NCI-H748 (cell line): ENCODE results near the gene CCDC91.
"Not testable (repeated sequence)": the region's sequence is repeated elsewhere in the genome, so short reads cannot be mapped to it uniquely, and the experiment has no call there.

ENCODE experiments used
- DNase-seq: peaks from one replicate; lab custom pipeline; 2025; ENCODE audit not compliant: unreplicated experiment; lab: John Stamatoyannopoulos, UW

The CCDC91 gene

GRCh38 chr12:28180786-28181185 is 9.5 kb upstream of the CCDC91 start:
- DNase-seq, result no peak

DNA sequence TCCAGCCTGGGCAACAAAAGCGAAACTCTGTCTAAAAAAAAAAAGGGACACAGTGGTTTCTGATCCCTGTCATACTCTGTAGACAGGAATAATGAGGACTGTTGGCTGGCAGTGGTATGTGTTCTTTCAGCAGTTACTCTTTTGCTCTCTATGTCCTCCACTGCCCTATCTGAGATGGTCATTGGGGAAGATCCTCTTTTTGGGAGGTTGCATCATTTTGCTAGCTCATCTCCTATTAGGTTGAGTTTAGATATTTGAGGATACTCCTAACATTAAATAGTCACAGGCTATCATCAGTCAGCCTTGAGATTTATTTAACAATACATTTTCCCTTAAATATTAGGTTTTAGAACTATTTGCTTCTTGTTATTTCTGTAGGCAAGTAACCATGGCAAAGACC is 5.9 kb upstream of the CCDC91 start:
- no peak for DNase-seq

DNA sequence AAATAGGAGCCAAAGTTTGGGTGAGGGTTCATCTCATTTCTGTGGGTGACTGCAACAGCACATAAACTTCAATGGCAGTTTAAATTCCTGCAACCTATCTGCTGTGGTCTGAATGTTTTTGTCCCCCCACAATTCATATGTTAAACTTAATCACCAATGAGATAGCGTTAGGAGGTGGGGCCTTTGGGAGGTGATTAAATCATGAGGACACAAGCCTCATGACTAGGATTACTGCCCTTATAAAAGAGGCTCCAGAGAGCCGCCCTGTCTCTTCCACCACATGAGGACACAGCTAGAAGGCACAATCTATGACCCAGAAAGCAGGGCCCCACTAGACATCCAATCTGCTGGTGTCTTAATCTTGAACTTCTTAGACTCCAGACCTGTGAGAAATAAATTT is 3.8 kb upstream of the CCDC91 start:
- no peak for DNase-seq

- DNase-seq, result no peak
Observed at GRCh38 chr12:28189784-28190320, 404 bp upstream of the CCDC91 start.

DNA sequence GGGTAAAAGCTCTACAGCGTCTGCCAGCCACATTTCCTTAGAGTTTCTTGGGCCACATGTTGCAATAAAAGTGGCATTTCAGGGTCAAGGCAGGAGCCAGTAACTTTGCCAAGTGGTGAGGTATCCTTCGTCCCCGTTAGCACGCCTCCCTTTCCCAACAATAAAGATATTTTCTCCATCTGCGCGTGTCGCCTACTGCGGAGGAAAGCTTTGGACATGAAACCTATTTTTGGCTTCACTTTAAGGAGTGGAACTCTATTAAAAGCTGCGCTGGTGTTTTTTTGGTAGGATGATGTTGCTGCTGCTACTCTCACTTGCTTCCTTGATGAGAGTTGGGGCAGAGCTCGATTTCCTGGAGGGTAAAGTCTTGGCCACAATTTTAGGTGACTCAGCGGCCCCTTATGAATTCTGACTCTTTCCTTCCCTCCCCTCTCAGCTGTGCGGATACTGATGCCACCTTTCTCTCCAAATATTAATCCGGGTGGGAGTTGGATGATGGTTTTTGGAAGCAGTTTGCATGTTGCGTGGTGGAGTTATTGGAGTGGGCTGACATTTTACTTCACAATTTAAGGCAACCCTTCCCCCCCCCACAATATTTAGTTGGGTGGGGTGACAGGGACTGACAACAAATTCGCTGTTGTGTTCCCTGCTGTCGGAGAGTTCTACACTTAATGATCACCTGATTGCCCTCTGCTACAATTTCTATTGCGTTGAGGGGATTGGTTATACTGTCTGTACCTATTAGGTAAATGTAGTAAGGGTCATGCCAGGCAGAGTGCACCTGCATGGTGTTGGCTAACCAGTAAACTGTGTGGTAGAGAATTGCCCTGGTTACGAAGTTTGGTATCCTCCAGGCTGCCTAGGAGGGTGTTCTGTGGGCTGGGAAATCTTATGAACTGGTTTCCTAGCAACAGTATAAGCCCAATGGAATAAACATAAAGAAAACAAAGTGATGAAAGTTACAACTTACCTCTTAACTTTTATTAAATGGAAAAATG is 1.1 kb downstream of the CCDC91 start:
- DNase-seq, result no peak

- no peak for DNase-seq
Observed at GRCh38 chr12:28192125-28192524, 1.9 kb downstream of the CCDC91 start.

- not testable (repeated sequence) for DNase-seq
Observed at GRCh38 chr12:28194621-28195020, 4.4 kb downstream of the CCDC91 start.

DNA sequence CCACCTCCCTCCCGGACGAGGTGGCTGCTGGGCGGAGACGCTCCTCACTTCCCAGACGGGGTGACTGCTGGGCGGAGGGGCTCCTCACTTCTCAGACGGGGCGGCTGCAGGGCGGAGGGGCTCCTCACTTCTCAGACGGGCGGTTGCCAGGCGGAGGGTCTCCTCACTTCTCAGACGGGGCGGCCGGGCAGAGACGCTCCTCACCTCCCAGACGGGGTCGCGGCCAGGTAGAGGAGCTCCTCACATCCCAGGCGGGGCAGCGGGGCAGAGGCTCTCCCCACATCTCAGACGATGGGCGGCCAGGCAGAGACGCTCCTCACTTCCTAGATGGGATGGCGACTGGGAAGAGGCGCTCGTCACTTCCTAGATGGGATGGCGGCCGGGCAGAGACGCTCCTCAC is 10.9 kb downstream of the CCDC91 start:
- not testable (repeated sequence) for DNase-seq

DNA sequence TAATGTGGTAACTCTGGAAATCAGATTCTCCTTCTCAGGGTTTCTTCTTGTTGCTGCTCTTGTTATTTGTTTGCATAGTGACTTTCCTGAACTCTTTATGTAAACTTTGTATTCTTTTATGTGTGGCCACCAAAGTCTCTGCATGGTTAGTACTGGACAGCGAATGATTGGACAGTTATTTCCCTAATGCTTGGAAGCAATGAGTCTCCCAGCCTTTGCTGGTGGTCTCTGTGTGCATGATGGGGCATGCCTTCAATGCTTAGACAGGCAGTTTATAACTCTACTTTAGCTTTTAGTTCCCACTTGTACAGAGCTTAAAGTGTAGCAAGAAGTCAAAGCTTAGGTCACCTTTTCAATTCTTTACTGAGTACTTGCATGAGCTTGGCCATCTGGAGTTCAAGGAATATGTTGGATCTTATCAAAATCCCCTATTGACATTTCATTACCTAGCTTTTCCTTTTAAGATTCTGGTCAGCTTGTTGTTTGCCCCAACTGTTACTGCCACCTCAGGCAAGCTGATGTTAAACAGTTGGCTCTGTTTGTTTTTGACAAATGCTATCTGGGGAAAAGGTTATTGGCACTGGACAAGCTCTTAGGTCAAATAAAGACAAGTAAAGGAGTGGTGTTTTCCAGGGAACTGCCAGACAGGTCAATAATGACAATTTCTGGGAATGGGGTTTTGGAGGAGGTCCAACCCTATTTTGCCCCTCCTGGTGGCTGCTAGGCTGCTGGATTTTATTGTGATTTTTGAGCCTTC is 12.3 kb downstream of the CCDC91 start:
- no peak for DNase-seq

DNA sequence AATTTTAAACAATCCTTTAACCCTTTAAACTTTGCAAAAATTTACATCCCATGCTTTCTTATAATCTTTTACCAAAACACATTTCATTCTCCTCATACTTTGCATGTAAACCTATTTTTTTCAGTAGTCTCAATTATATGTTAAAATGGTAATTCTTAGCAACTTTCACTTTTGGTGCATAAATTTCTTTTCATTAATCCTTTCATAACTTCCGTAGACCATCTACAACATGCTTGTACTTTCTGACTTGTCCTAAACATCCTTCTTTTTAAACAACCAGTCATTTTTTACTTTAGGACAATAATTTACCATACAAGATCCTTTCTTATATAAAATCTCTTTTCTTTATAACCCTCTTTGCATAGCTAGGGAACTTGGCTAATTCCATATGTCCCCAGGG is 19.5 kb downstream of the CCDC91 start:
- DNase-seq, result no peak

GRCh38 chr12:28212182-28212581 is 21.9 kb downstream of the CCDC91 start:
- DNase-seq, result no peak

- DNase-seq, result no peak
Observed at GRCh38 chr12:28215021-28215420, 24.8 kb downstream of the CCDC91 start.

DNA sequence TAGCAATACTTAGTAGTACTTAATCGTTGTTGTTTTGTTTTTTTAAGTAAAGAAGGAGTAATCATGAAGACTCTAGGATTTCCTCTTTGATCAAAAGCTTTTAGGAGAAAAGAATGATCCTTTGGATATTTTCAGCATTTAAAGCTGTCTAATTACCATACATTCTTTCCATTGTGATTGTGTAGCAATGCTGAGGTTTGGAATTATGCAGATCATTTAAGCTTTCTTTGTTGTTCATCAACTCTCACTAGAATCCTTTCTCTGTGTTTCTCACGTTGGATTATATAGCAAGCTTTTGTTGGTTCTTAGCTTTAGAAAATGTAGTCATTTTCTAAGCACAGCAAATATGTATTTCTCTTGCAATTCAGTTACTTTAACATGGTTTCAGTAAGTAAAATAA is 25.8 kb downstream of the CCDC91 start:
- DNase-seq, result no peak

- no peak for DNase-seq
Observed at GRCh38 chr12:28217805-28218204, 27.5 kb downstream of the CCDC91 start.

GRCh38 chr12:28218875-28219274 is 28.6 kb downstream of the CCDC91 start:
- DNase-seq, result no peak

DNA sequence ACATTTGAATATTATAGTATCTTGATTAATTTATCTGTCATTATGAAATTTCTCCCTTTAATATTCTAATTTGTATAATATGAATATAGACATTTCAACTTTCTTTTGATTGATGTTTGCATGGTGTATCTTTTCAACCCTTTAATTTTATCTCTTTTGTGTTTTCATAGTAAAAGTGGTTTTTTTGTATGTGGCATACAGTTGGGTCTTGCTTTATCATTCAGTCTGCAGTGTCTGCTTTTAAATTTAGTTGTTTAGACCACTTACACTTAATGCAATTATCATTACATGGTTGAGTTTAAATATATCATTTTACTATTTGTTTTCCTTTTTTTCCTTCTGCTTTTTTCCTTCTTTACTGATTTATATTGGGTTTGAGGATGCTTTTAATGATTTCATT is 29.6 kb downstream of the CCDC91 start:
- no peak for DNase-seq

DNA sequence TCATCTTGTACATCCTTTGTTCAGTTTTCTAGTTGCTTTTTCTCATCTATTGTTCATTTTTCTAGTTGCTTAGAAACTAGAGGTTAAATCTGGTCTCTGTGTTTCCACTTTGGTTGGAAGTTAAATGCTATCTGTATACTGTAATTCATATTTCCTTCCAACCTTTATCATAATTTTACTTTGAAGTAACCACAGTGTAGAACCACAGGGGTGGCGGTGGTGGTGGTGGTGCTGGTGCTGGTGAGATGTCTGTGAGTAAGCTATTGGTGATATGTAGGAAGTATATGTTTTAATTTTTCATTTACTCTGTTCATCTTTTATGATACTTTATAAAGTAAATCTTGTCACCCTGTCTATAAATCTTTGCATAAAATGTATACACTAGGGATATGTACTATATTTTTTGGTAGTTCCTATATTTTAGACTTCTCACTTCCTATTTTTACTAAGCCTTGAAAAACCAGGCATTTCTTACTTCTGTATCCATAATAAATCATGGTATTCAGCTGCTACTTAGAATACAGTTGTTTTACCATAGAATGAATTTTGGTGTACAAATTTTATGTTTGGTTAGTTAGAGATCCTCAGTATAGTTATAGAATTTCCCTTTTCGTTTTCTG is 31.9 kb downstream of the CCDC91 start:
- DNase-seq, result no peak

DNA sequence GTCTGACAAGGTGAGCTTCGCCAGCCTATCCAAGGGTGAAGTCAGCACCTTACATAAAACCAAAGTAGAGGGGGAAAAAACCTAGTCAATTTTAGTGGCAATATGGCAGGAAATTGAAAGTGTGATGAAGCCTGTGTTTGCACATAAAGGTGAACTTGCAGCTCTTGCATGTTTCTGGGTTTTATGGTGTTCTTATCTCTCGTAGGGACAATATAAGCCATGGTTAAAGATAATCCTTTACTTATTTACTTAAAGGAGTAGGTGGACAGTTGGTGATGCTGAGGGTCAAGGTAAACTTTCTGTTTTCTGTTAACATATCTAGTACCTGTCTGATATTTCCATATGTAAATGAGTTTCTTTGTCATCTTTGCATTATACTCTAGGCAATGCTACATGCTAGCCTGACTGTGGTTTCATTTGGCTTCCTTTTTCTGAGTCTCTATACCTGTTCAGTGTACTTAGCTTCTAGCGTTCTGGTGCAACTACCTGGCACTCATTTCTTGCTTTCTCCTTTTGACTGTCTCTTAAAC is 32.8 kb downstream of the CCDC91 start:
- no peak for DNase-seq

GRCh38 chr12:28223858-28224257 is 33.6 kb downstream of the CCDC91 start:
- no peak for DNase-seq

DNA sequence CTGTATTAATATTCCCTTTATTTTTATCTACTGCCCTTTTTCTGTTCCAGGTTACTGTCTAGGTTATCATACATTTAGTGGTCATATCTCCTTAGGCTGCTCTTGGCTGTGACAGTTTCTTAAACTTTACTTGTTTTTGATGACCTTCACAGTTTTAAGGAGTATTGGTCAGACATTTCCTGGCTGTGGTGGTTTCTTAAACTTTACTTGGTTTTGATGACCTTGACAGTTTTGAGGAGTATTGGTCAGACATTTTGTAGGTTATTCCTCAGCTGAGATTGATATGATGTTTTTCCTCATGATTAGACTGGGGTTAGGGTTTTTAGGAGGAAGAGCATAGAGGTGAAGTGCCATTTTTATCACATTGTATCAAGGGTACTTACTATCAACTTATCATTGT is 36.4 kb downstream of the CCDC91 start:
- DNase-seq, result no peak

- DNase-seq, result no peak
Observed at GRCh38 chr12:28227251-28227650, 37.0 kb downstream of the CCDC91 start.
